ENCODE data around the gene PANX2.
"Not testable (repeated sequence)": the region's sequence is repeated elsewhere in the genome, so short reads cannot be mapped to it uniquely, and the experiment has no call there.

The PANX2 gene, protein sequence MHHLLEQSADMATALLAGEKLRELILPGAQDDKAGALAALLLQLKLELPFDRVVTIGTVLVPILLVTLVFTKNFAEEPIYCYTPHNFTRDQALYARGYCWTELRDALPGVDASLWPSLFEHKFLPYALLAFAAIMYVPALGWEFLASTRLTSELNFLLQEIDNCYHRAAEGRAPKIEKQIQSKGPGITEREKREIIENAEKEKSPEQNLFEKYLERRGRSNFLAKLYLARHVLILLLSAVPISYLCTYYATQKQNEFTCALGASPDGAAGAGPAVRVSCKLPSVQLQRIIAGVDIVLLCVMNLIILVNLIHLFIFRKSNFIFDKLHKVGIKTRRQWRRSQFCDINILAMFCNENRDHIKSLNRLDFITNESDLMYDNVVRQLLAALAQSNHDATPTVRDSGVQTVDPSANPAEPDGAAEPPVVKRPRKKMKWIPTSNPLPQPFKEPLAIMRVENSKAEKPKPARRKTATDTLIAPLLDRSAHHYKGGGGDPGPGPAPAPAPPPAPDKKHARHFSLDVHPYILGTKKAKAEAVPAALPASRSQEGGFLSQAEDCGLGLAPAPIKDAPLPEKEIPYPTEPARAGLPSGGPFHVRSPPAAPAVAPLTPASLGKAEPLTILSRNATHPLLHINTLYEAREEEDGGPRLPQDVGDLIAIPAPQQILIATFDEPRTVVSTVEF

GRCh38 chr22:50170453-50171318, at the start of gene PANX2:
TSS of gene PANX2 (plus strand) at chr22:50170731. CDS start at chr22:50170731, 0 bp downstream.
- no peak for DNase-seq

GRCh38 chr22:50121202-50121740, 49.3 kb upstream of the PANX2 start:
- DNase-seq: no peak

DNA sequence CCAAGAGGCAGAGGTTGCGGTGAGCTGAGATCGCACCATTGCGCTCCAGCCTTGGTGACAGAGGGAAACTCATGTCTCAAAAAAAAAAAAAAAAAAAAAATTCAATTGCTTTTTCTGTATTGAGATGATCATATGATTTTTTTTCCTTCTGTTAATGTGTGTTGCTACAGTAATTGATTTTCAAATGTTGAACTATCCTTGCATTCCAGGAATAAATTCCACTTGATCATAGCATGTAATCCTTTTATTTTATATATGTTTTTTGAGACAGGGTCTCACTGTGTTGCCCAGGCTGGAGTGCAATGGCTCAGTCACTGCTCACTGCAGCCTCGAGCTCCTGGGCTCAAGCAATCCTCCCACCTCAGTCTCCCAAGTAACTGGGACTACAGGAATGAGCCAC, 47.4 kb upstream of the PANX2 start:
- DNase-seq: no peak

- DNase-seq: no peak
Observed at GRCh38 chr22:50125029-50125428, 45.5 kb upstream of the PANX2 start.

DNA sequence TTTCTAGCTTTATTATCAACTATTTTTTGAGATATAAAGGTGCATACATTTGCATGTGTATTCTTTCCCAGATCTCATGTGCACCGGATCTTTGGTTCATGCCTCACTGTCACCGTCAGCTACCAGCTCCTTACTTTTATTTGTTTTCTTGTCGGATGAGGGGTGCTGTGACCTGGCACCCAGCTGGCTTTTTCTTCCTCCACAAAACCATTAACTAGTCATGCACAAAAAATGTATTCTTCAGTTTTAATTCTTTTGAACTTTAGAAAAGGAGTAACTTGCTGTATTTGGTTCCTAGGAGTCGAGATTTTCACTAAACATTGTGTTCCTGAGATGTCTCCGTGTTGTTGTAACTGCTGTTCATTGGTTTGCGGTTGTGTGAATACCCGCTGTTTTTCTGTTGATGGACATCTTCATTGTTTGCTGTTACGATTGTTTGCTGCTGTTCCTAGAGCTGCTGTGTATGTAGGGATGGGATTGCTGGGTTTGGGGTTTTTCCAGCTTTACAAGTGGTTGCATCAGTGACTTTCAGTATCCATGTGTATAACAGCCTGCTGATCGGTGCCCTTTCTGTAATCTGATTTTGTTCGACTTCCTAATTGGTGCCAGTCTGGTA, 41.3 kb upstream of the PANX2 start:
- DNase-seq: no peak

GRCh38 chr22:50131894-50132293, 38.6 kb upstream of the PANX2 start:
- no peak for DNase-seq

DNA sequence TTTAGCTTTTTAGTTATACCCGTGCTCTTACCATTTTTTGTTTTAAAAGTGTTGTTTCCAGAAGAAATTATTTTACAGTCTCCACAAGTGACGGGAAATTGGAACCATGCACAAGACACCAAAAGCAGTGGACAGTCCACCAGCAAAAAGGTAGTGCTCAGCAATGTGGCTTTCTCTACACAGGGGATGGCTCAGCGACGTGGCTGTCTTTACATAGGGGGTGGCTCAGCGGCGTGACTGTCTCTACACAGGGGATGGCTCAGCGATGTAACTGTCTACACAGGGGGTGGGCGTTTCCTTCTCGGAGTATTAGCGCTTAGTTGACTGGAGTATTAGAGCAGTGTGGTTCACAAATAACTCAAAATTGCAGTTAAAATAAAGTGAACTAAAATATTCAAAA, 36.0 kb upstream of the PANX2 start:
- DNase-seq: no peak

DNA sequence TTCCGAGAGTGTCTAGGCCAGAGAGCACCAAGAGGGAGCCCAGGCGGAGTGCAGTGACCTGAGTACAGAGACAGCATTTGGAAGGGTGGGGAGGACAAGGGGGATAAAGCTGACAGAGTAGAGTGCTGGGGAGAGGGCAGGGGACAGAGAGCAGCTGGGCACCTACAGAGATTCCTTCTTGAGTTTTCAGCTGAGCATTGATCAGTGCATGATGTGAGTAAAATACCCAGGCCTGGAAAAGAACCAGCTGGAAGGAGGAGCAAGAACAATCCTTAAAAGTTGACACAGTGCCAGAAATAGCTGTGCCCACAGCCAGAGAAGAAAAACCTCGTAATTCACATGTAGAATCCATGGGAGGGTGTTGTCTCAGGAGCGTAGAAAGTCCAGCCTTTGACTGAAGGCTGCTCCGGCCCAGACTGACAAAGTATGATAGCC, 33.9 kb upstream of the PANX2 start:
- no peak for DNase-seq

GRCh38 chr22:50137277-50137676, 33.3 kb upstream of the PANX2 start:
- DNase-seq: not testable (repeated sequence)

DNA sequence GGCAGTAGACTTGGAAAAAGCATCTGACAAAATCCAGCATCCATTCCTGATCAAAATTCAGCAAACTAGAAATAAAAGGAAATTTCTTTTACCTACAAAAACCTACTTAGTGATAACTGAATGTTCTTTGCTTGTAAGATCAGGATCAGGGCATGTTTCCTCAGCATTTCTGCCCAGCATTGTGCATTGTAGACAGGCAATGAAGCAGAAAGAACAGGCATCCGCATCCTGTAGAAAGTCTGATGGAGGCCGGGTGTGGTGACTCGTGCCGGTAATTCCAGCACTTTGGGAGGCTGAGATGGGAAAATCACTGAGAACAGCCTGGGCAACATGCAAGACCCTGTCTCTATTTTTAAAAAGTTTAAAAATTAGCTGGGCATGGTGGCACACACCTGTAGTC, 32.5 kb upstream of the PANX2 start:
- DNase-seq: no peak

DNA sequence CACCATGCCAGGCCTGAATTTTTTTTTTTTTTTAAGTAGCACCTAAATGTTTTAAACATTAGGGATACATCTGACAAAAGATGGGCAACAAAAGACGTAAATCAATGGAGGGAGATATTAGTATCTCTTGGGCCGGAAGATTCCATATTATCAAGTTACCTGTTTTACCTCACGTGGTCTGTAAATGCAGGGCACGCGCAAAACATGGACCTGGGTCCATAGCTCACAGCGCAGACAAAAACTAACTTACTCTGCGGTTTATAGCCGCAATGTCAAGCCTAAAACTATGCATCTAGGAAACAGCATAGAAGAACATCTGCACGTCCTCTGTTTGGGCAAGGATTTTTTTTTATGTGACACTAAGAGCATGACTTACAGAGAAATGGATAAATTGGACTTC, 31.5 kb upstream of the PANX2 start:
- DNase-seq: no peak

- DNase-seq: peak; percentile 83
Observed at GRCh38 chr22:50139843-50140415, 30.6 kb upstream of the PANX2 start.

GRCh38 chr22:50140615-50141014, 29.9 kb upstream of the PANX2 start:
- DNase-seq: no peak

DNA sequence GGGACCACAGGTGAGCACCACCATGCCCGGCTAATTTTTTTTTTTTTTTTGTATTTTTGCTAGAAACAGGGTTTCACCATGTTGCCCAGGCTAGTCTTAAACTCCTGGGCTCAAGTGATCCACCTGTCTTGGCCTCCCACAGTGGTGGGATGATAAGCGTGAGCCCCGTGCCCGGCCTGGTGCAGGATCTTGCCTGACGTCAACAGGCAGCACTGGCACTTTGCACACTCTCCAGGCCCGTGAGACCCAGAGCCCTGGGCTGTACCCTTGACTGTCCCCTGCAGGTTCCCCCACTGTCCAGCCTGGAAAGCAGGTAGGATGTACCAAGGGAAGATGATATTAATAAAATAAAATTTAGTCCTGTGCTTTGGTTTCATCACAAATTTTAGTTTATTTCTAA, 29.1 kb upstream of the PANX2 start:
- no peak for DNase-seq

DNA sequence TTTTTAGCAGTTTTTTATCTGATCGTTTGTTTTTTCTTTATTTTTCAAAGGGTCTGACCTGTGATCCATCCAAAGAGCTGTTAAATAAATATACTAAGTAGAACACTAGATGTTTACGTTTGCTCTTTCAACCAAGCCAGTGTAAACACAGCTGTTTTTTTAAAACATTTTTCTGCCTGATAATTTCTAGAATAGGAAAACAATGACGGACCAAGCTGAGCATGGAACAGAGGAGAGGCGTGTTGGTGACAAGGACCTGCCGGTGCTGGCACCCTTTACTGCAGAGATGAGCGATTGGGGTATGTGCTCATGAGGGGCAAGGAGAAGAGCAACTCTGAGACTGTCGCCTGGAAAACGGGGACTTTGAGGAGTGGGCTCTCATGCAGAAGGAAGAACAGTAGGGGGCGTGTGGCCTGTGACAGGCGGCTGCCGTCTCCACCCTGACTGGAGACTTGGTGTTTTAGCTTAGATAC, 28.6 kb upstream of the PANX2 start:
- peak; percentile 26 for DNase-seq

GRCh38 chr22:50143096-50143495, 27.4 kb upstream of the PANX2 start:
- no peak for DNase-seq

GRCh38 chr22:50144005-50144614, 26.4 kb upstream of the PANX2 start:
- no peak for DNase-seq

DNA sequence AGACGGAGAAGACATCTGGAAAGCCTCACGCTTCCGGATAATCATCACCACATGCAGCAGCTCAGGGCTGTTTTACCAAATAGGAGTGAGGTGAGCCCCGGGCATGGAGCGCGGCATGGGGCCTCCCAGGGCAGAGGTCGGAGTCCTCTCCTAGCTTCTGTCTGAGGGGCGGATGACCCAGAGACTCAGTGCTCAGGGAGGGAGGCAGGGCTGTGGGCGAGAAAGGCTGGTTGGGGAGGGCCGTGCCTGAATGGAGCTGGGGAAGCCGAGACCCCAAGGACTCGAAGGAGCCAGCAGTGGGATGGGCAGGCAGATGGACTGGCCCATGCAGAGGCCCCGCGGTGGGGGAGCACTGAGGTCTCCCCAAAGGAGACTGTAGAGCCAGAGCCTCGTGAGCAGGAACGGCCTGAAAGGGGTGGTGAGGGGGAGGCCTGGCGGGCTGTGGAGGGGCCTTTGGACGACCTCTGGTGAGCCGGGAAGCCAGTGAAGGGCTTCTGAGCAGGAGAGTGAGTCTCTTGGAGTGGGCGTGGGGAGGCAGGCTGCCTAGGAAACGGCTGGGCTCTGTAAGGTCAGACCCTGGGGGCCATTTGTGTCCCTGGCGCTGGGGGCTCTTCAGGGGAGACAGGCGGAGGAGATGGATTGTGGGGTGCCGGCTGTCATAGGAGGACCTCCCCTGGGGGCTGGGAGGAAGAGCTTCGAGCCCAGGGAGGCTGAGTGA, 24.7 kb upstream of the PANX2 start:
- no peak for DNase-seq

DNA sequence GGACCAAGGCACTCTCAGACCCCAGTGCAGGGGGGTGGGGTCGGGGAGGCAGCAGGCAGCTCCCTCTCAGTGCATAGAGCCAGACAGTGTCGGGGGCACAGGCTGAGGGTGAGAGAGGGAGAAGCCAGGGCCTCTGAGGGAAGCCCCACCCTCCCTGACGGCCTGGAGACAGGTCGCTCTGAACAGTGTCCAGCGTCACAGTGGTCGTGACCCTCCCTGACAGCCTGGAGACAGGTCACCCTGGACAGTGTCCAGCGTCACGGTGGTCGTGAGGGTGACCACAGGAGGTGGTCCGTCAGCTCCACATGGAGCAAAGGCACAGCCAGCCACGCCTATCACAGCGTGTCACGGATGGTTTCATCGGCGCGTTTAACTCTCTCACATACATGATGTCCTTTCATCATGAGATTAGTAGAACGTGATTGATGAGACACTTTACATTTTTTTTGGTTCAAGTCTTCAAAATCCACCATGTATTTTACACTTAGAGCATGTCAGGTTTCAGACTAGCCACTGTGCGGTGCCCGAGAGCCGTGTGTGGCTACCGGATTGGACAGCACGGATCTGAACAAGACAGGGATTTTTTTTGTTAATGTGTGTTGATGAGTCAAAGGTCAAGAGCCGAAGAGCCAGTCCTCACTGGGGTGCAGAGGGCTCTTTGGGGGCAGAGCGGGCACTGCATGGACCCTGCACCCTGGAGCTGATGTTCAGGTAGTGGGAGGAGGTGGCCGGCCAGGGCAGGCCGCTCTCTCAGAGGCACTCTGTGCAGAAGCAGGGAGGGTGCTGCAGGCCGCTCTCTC, 23.9 kb upstream of the PANX2 start:
- DNase-seq: peak; percentile 52
